ENCODE data around the gene MYRFL.
A peak's percentile ranks its signal among the peaks of the same experiment; 100 is the strongest.
"Not testable (repeated sequence)": the region's sequence is repeated elsewhere in the genome, so short reads cannot be mapped to it uniquely, and the experiment has no call there.

MYRFL gene

DNA sequence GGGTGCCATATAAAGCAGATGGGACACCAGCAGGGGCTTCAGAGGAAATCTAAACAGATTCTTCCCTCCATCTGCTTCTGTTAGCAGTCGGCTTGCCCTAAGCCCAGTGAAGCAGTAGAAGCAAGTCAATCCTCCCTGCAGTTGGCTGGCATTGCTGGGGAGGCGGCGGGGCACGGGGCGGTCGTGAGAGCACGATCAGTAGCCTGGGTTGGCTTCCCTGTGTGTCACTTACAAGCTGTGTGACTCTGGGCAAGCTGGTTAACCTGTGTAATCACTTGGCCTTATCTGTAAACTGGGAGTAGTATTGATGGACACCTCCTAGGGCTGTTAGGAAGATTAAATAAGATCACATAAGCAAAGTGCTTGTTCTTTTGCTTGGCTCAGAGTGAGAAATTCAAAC, 19.4 kb downstream of the MYRFL start:
- no peak for DNase-seq

DNA sequence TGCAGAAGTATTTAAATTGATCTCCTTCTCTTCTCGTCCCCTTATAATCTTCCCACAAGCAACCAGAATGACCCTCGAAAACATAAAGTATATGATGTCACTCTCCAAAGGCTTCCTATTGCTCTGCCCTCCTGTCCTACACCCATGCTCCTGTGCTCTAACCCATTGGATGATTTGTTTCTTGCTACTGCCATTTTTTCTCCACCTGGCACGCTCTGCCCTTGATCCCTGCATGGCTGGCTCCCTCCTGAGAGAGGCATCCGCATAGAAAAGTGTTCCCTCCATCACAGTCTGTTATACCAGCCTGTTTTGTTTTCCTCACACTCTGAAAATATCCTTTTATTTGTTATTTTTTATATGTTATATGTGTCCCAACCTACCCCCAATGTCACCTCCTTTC, 19.8 kb downstream of the MYRFL start:
- no peak for DNase-seq

DNA sequence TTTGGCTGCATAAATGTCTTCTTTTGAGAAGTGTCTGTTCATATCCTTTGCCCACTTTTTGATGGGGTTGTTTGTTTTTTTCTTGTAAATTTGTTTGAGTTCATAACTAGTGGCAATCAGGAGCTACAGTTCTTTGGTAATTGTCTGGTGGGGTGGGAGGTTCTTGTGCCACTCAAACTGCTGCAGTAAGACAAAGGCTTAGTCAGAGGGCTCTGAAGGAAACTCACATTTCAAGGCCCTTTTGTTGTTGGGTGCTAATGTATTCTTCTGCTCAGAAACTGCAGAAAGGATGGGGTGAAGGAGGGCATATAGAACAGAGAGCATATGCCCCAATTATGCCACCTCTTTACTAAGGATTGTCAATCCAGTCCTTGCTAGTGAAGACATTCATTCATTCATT, 21.9 kb downstream of the MYRFL start:
- DNase-seq, result no peak

- DNase-seq, result no peak
Observed at GRCh38 chr12:69851976-69852375, 26.9 kb downstream of the MYRFL start.

GRCh38 chr12:69853176-69853961, 28.3 kb downstream of the MYRFL start:
- not testable (repeated sequence) for DNase-seq

- DNase-seq, result no peak
Observed at GRCh38 chr12:69866698-69867097, 41.7 kb downstream of the MYRFL start.

DNA sequence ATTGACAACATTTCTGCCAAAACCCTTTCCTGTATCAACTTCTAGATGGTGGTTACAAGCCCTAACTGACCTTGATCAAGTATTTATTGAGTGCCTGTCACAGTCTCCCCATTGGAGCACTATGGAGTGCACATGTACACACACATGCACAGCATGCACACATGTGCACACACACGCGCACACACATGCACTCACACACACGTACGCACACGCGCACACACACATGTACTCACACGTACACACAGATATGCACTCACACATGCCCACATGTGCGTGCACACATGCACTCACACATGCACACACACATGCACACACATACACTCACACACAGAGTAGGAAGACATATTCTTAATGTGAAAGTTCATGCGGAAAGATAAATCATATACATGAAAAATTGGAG, 43.7 kb downstream of the MYRFL start:
- DNase-seq, result no peak

DNA sequence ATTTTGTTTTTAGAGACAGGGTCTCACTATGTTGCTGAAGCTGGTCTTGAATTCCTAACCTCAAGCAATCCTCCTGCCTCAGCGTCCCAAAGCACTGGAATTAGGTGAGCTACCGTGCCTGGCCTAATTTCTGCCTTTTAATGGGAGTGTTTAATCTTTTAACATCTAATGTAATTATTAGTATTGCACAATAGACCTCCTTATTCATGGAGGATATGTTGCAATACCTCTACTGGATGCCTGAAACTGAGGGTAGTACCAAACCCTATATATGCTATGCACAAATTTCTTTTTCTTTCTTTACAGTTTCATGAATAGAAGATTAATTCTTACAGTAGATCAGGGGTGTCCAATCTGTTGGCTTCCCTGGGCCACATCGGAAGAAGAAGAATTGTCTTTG, 47.8 kb downstream of the MYRFL start:
- DNase-seq, result no peak

DNA sequence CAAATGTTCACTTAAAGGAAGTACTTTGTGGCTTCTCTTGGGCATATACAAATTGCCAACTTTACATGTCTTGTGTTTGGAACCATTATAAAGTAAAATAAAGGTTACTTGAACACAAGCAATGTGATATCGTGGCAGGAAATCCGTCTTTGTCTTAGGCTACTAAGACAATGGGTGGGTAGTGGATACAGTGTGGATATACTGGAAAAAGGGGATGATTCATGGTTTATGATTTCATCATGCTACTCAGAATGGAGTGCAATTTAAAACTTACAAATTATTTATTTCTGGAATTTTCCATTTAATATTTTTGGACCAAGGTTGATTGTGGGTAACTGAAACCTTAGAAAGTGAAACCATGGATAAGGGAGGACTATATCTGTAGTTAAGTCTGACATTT, 48.4 kb downstream of the MYRFL start:
- DNase-seq, result no peak

- no peak for DNase-seq
Observed at GRCh38 chr12:69874606-69875005, 49.6 kb downstream of the MYRFL start.

DNA sequence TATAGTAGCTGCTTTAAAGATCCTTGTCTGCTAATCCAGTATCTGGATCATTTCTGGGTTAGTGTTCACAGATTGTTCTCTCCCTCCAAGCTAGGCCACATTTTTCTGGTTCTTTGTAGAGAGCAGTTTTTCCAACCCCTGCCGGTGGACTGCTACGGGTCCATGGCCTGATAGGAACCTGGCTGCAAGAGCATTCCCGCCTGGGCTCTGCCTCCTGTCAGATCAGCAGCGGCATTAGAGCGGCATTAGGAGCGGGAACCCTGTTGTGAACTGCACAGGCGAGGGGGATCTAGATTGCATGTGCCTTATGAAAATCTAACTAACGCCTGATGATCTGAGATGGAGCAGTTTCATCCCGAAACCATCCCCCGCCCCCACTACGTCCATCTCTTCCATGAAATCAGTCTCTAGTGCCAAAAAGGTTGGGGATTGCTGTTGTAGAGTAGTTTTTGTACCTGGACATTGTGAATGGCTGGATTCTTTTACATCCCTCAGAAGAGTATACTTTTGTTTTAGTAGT, 50.4 kb downstream of the MYRFL start:
- DNase-seq, result no peak

DNA sequence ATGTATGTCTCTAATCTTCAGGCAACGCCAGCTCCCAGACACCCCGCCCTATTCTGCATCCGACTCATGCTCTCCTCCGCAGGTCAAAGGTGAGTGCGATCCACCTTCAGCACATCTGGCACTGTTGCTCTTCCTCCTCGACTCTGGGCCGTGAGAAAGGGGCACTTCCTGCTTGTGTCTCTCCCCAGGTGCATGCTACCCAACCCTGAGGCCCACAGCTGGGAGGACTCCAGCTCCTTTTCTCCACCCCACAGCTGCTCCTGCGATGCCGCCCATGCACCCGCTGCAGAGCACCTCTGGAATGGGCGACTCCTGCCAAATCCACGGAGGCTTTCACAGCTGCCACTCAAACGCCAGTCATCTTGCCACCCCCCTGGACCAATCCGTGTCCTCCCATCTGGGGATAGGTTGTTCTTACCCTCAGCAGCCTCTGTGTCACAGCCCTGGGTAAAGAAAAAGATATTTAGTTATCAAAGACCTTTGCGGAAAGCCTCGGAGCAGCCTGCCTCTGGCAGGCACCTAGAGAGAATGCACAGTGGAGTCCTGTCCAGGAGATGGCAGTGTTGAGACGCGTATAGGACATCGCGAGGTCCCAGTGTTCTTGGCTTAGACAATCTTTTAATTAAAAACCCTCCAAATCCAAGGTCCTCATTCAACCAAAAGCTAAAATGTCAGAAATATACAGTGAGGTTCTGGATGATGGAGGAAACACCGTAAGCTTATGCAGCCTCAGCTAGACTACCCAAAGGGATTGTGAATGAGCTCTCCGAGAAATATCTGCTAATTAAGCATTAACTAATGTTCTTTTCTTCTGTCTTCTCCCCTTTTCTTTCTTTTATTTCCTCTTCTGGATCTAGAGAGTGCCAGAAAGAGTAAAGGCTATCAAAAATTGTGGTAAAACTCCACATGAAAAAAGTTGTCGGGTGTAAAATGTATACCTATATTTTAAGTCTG, 54.3 kb downstream of the MYRFL start:
- peak; percentile 68 for DNase-seq

- no peak for DNase-seq
Observed at GRCh38 chr12:69880571-69880970, 55.5 kb downstream of the MYRFL start.

DNA sequence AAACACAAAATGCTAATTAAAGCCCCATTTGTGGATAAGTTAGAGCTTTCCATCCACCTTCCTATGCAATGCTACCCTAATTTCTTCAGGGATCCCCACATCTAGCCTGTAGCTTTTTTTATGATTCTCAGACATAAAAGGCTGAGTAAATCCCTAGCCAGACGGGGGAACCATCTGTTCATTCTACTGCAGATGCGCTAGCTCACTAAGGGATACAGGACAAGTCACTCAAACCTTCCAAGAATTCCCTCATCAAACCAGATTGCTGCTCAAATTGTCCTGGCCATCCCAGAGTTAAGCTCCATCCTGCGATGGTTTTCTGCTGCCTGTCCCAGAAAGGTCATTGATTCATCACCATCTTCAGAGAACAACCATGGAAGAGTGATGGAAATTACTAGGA, 56.7 kb downstream of the MYRFL start:
- no peak for DNase-seq

GRCh38 chr12:69884386-69884785, 59.4 kb downstream of the MYRFL start:
- DNase-seq, result no peak

GRCh38 chr12:69885658-69886057, 60.6 kb downstream of the MYRFL start:
- no peak for DNase-seq

DNA sequence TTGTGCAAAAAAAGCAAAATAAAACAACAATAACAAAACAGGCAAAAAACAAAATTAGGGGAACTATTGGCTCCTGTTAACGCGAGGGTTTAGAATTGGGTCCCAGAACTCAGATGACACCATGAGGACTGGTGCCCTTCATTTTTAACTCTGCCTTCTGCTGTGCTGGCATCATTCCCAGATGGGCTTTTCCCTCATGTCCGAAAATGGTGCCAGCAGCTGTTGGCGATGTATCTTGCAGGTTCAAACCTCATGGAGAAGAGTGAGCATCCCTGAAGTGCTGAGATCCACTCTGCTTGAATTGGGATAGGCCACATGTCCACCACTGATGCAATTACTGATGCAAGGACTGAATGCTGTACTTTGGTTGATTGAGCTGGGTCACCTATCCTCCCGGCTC, 61.1 kb downstream of the MYRFL start:
- no peak for DNase-seq

DNA sequence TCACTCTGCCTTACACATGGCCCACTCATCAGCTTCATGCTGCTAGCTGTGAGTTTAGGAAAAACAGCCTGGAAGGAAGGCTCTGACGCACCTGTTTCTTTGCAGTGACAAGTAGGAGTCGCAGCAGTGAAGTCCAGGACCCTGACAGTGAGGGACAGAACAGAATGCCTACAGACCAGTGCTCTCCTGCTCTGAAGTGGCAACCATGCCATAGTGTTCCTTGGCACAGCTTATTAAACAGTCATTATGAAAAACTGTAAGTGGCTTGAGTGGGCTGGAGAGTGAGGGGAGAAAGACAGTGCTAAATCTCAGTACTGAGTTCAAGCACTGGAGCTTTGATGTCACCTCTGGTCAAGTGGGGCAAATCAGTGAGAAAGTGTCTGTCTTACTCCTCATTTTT, 61.7 kb downstream of the MYRFL start:
- DNase-seq, result no peak

- no peak for DNase-seq
Observed at GRCh38 chr12:69888901-69889300, 63.9 kb downstream of the MYRFL start.

- no peak for DNase-seq
Observed at GRCh38 chr12:69894800-69895383, 69.9 kb downstream of the MYRFL start.

DNA sequence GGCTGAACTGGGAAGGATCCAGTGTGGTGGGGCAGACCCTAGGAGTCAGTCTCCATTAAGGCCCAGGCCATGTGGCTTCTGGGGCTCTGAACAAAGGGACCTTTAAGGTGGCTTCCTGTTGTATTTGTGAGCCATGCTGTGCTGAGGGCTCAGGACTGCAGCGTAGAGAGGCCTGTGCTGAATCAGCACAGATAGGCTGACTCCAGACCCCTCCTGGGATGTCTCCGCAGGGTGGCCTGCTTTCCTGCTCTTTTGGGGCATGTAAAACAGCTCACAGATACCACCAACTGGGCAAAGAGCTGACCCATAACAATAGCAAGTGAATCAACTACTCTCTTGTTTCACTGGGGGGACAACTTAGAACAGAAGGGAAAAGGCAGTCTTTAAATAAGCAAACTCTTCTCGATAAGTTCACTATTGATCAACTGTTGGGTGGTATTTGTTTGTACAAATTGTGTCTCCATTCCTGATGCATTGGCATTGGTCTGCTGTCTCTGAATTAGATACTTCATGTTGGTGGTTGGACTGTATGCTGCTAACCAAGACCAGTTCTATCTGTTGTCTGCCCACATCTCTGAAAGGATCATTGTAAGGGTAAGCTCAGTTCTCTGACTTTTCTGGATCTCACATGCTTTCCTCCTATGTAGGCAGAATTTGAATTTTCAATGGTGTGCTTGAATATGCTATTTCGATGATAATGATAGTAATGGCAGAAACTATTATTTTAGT, 71.8 kb downstream of the MYRFL start:
- no peak for DNase-seq

- DNase-seq, result no peak
Observed at GRCh38 chr12:69897744-69898143, 72.7 kb downstream of the MYRFL start.

DNA sequence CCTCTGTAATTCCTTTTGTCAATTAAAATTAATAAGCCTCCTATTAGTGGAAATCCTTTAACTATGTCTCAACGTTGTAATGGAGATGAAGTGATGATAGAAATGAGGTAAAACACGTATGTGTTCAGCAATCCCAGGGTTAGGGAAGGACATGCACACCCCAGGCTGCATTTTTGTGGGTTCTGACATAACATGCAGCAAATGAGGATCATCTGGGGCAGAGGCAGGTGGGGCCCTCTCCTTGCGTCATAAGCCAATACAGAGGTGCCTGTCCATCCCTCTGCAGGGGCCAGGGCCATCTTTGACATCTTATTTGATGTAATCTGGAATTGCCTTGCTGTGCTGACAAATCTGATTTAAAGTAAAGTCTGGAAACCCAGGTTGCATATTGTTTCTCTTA, 73.2 kb downstream of the MYRFL start:
- DNase-seq, result no peak

Measured in activated CD4-positive, alpha-beta T cell treated with anti-CD3 and anti-CD28 coated beads, Interleukin-10, Interleukin-2, amounts not matched to agents 100 ng/mL and 50 ng/mL, durations not matched to agents 16 hours and 8 hours (primary cell).